Activated CD4-positive, CD25-positive, alpha-beta regulatory T cell treated with anti-CD3 and anti-CD28 coated beads, Interleukin-2, amount 50 U/mL, for 24 hours (primary cell): ENCODE data around the gene IL12RB1.
A peak's percentile ranks its signal among the peaks of the same experiment; 100 is the strongest.

Source experiments
- ATAC-seq, 2 donors: fragments of 150-1000 bp; cut with Tn5 transposase; one replicate each; pipeline ENCODE4 v1.10.0; 2021; ENCODE audit warnings: mild to moderate bottlenecking in 1 of 2, moderate library complexity in 1 of 2

IL12RB1 gene

GRCh38 chr19:18085702-18086457 is 854 bp downstream of the IL12RB1 start:
- no peak for ATAC-seq

GRCh38 chr19:18083929-18084684 is 2.6 kb downstream of the IL12RB1 start:
- ATAC-seq = no peak

GRCh38 chr19:18074192-18074591 is 12.5 kb downstream of the IL12RB1 start:
- ATAC-seq = no peak

- ATAC-seq = no peak
These were observed 13.5 kb downstream of the IL12RB1 start for GRCh38 chr19:18073197-18073596.

- ATAC-seq = no peak
These were observed 14.4 kb downstream of the IL12RB1 start for GRCh38 chr19:18072335-18072734.

GRCh38 chr19:18070181-18070580 is 16.6 kb downstream of the IL12RB1 start:
- no peak for ATAC-seq

DNA sequence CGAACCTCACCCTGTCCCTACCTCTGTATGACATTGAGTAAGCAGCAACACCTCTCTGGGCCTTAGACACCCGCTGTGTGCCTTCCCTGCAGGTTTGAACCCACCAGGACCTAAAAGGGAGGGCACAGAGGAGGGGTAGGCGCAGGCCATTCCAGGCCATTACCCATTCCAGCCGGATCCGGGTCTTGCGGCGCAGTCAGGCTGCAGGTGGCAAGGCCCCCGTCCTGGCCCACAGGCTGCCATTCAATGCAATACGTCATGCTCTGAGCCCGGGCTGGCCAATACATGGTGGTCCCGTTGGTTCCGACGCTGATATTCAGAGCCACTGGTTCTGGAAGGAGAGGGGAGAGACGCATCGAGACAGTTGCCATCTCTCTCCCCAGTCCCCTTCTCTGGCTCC is 17.4 kb downstream of the IL12RB1 start:
- ATAC-seq = no peak

DNA sequence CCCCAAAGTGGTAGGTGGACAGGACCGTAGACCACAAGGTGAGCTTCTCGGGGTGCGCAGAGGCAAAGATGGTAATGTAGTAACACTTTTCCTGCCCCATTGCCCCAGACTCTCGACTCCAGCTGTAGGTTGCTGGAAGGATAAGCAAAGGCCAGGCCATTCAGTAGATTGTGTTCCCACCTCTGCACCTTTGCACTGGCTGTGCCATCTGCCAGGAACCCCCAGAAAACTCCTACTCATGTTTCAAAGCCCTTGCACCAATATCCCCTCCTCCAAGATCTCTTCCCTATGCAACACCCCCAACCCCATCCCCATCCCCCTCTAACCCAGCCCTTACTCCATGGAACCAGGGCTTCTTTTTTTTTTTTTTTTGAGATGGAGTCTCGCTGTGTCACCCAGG is 18.3 kb downstream of the IL12RB1 start:
- no peak for ATAC-seq

GRCh38 chr19:18065173-18065495 is 21.6 kb downstream of the IL12RB1 start:
- ATAC-seq = no peak

- no peak for ATAC-seq
These were observed 23.3 kb downstream of the IL12RB1 start for GRCh38 chr19:18063463-18063862.

GRCh38 chr19:18062028-18062427 is 24.7 kb downstream of the IL12RB1 start:
- no peak for ATAC-seq

DNA sequence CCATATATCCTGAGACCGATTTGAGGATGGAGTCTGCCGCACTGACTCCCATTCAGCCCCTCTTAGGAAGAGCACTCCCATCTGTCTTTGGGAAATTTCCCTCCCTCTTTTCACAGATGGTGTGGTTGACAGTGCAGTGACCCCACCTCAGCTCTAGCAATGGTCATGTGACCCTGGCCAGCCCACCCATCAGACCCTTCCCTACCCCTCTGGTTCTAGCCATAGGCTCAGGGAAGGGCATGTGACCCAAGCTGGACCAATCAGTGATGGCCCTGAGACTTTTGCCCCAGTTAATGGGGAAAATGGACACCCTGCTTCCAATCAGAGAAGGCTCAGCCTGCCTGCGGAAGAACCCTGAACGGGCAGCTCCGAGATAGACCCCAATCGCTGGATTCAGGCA is 26.3 kb downstream of the IL12RB1 start:
- ATAC-seq = no peak

GRCh38 chr19:18059902-18060301 is 26.8 kb downstream of the IL12RB1 start:
- ATAC-seq = no peak

GRCh38 chr19:18059297-18059696 is 27.4 kb downstream of the IL12RB1 start:
- ATAC-seq = no peak

DNA sequence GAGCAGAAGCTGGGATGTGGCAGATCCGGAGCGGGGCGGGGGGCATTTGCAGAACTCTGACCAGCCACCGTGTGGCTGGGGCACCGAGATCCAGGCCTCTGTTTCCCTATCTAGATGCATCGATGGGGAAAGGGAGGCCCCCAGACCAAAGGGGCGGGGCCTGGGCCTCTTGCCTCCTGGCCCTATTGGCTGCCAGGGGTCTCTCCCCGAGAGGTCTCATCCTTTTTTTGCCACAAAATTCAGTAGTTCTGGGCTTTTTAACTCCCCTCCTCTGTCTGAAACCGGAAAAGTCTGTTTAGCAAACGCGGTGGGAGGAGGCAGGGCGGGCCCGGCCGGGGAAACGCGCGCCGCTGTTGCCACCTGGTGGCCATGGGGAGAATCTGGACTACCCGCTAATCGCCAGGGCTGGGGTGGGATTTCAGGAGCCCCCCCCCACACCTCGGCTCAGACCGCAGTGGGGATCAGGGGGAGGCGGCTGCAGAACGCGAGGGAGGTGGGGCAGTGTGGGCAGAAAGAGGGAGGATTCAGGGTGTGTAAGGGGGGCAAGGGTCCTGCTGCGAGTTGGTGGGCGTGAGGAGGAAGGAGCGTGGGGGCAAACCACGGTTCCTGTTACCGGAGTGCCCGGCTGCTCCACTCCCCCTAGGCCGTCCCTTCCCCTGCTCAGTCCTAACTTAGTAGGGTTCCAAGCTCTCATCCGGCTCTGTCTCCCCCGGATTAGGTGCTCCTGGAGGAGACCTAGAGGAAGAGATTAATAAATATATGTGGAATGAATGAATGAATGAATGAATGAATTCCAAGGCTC is 28.3 kb downstream of the IL12RB1 start:
- peak; percentile 83 to 91 for ATAC-seq

DNA sequence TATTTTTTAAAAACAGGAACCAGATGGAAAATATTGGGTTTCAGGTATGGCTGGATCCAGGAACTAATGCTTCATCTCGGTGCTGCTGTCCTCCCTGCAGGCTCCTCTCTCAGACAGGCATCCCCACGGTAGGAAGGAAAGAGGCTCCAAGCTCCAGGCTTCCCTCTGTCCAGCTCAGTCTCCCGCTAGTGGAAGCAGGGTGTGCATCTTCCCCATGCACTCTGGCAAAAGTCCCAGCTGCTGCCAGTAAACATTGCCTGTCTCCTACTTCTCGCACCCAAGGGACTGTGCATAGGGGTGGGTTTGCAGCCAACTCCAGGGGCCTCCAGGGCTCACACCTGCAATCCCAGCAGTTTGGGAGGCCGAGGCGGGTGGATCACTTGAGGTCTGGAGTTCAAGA is 29.2 kb downstream of the IL12RB1 start:
- no peak for ATAC-seq

DNA sequence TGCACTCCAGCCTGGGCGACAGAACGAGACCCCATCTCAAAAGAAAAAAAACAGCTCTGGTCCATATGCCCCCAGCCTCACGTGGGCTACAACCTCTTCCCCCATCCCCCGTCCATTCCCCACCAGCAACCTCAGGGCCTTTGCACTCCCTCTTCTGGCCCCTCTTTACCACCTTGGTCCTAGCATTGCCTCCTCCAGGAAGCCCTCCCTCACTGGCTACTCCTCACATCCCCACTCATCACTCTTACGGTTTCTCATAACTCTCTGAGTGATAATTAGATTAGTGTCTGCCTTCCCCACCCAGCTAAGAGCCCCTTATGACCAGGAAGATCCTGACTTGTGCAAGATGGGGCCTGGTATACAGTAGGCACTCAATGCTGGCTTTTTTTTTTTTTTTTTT is 30.8 kb downstream of the IL12RB1 start:
- ATAC-seq = no peak

DNA sequence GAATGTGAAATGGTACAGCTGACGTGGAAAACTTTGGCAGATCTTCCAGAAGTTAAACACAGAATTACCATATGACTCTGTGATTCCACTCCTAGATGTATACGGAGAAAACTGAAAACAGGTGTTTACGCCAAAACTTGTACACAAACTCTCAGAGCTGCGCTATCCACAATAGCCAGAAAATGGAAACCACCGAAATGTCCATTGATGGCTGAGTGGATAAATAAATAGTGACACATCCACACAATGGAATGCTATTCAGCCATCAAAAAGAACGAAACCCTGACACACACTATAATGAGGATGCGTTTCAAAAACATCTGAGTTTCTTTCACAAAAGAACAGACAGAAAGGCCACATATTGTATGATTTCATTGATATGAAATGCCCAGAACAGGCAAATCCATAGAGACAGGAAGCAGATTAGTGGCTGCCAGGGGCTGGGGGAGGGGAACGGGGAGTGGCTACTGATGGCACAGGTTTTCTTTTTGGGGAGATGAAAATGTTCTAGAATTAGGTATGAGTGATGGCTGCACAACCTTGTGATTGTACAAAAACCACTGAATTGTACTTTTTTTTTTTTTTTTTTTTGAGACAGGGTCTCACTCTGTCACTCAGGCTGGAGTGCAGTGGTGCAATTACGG is 33.0 kb downstream of the IL12RB1 start:
- no peak for ATAC-seq

GRCh38 chr19:18051887-18052286 is 34.8 kb downstream of the IL12RB1 start:
- ATAC-seq = no peak

DNA sequence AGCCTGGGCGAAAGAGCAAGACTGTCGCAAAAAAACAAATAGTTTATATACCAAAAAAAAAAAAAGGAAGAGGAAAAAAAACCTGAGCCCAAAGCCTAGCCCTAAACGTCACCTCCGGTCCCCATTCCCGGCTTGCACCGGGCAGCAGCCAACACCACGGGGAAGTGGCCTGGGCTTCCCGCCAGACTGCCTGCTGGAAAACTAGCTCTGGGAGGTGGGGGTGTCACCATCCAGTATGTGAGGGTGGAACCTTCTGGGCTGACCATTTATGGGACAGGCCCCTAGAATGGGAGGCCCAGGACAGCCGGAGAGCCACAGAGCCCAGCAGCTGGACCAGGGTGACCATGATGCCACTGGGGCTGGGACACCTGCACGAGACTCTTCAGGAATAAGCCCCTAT is 37.3 kb downstream of the IL12RB1 start:
- no peak for ATAC-seq

DNA sequence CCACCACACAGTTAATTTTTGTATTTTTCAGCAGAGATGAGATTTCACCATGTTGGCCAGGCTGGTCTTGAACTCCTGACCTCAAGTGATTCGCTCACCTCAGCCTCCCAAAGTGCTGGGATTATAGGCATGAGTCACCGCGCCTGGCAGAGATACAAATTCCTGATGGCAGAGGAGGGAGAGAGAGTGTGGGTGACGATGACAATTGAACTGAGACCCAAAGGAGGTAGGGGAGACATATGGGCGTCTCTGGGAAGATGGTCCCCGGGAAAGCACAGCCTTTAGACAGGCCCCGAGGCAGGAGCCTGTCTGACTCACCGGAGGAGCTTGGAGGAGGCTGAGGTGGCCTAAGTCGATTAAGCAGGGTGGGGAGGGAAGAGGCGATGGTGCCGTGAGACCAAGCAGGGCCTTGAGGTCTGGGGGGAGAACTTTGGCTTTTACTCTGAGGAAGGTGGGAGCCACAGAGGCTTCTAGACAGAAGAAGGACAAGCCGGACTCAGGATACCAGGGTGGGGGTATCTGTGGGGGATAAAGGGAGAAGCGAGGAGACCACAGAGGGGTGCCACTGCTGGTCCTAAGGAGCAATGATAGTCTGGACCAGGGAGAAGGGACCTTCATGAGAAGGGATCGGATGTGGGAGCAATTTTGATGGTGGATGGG is 40.5 kb downstream of the IL12RB1 start:
- ATAC-seq = no peak

GRCh38 chr19:18045307-18046050 is 41.3 kb downstream of the IL12RB1 start:
- peak in 1 of 2 donors; percentile 18 for ATAC-seq
